GM19468 (cell line): ENCODE data around the gene MBD3.
"Not testable (repeated sequence)": the region's sequence is repeated elsewhere in the genome, so short reads cannot be mapped to it uniquely, and the experiment has no call there.

ENCODE experiments used
- ATAC-seq: cut with Tn5 transposase; IDR thresholded peaks from one replicate; pipeline ENCODE4 v1.9.1; 2021; ENCODE audit warnings: mild to moderate bottlenecking, moderate library complexity, moderate number of reproducible peaks; ENCODE audit not compliant: unreplicated experiment; ENCODE audit errors: extremely low read depth

Gene MBD3

GRCh38 chr19:1553415-1553814 is 39.2 kb downstream of the MBD3 start:
- no peak for ATAC-seq

GRCh38 chr19:1551068-1552040 is 41.3 kb downstream of the MBD3 start:
- ATAC-seq, result no peak

GRCh38 chr19:1549332-1549945 is 43.2 kb downstream of the MBD3 start:
- no peak for ATAC-seq

GRCh38 chr19:1540365-1540925 is 52.2 kb downstream of the MBD3 start:
- ATAC-seq, result no peak

- ATAC-seq, result not testable (repeated sequence)
Observed at GRCh38 chr19:1539749-1540148, 52.9 kb downstream of the MBD3 start.

GRCh38 chr19:1538978-1539377 is 53.7 kb downstream of the MBD3 start:
- ATAC-seq, result no peak

GRCh38 chr19:1535699-1536098 is 57.0 kb downstream of the MBD3 start:
- not testable (repeated sequence) for ATAC-seq

- ATAC-seq, result no peak
Observed at GRCh38 chr19:1534972-1535371, 57.7 kb downstream of the MBD3 start.

GRCh38 chr19:1533510-1534150 is 59.0 kb downstream of the MBD3 start:
- ATAC-seq, result no peak

- ATAC-seq, result no peak
Observed at GRCh38 chr19:1532003-1532402, 60.7 kb downstream of the MBD3 start.

GRCh38 chr19:1531587-1531986 is 61.1 kb downstream of the MBD3 start:
- ATAC-seq, result no peak

GRCh38 chr19:1530856-1531255 is 61.8 kb downstream of the MBD3 start:
- ATAC-seq, result not testable (repeated sequence)

GRCh38 chr19:1529430-1529816 is 63.2 kb downstream of the MBD3 start:
- ATAC-seq, result no peak

- ATAC-seq, result no peak
Observed at GRCh38 chr19:1528596-1529429, 63.9 kb downstream of the MBD3 start.

GRCh38 chr19:1527650-1528309 is 64.9 kb downstream of the MBD3 start:
- no peak for ATAC-seq

GRCh38 chr19:1526979-1527649 is 65.6 kb downstream of the MBD3 start:
- no peak for ATAC-seq

- no peak for ATAC-seq
Observed at GRCh38 chr19:1526066-1526778, 66.4 kb downstream of the MBD3 start.

GRCh38 chr19:1525343-1525742 is 67.3 kb downstream of the MBD3 start:
- no peak for ATAC-seq
